ENCODE data around the gene HDGF. TPM values are rescaled to one million over a fixed set of nuclear protein-coding genes. Genes with fewer than 3 reads are reported as not detected.

Gene HDGF
- total and polyA plus RNA-seq, 2 donors (not counting 3 experiments of a cell fraction or from before 2014, with no cell fraction given), result 95.1 to 298 TPM

DNA sequence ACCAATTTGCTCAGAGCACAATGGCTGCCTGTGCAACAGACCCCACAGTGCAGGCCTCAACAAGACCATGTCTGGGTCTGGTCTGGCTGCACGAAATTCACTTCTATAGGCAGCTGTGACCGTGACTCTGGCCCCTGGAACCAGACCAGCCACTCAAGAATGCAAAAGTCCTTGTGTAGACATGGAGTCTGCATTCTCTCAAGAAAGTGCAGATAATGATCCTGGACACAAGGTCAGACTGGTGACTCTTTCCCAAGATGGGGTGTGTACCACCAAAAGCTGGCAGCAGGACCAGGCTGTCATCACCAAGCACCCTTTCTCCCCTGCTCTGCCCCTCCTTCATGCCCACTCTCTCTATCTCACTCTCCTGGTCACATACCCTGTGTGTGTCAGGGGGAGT is 30.3 kb downstream of the HDGF start:
- CTCF ChIA-PET, result interaction anchor here (0.8 to 11.2 kb wide), 7 partner anchors 14 to 142 kb away, joined by 3 to 138 read pairs (median 3); partner anchors contain the start of gene NTRK1
- FAIRE-seq, result no peak

More for the DNA sequence above, 30.3 kb downstream of the HDGF start:
- H4K20me1 ChIP-seq (replicated peaks; ENCODE audit: control insufficient read depth, extremely low read depth, insufficient read depth, low read length), result peaks cover 4% of the 10 kb centered on the region
- no peak overlapping the region for H2AFZ ChIP-seq (ENCODE audit: low read depth, low read length)
- peaks cover 10 to 23% of the 10 kb centered on the region in 2 experiments for H3K36me3 ChIP-seq (ENCODE audit: control insufficient read depth in 2 of 2, extremely low read depth in 1 of 2, insufficient read depth in 2 of 2, low read length in 2 of 2)
- POLR2A ChIA-PET, result no interaction called here
- no peak overlapping the region for H3K27ac ChIP-seq (ENCODE audit: insufficient read depth, low read depth, low read length)
- H3K9me1 ChIP-seq (replicated peaks; ENCODE audit: control insufficient read depth, extremely low read depth, insufficient read depth, low read length), result no peaks in the 10 kb centered on the region
- no peak overlapping the region for H3K4me3 ChIP-seq (replicated peaks in 1 of 3; ENCODE audit: insufficient read depth in 1 of 3, low read depth in 1 of 3, low read length in 3 of 3)
- H3K9me3 ChIP-seq (replicated peaks; ENCODE audit: control insufficient read depth, insufficient read depth, low read length), result no peaks in the 10 kb centered on the region
- no peak overlapping the region for H3K9ac ChIP-seq (replicated peaks; ENCODE audit: extremely low read depth, insufficient read depth, low read length)
- TF ChIP-seq MYC (IDR thresholded peaks at IDR 0.05; ENCODE audit: low read depth, low read length), result no peak
- no peak for TF ChIP-seq POLR2A (IDR thresholded peaks at IDR 0.05; ENCODE audit: low read depth, low read length)
- TF ChIP-seq POLR2AphosphoS5 (IDR thresholded peaks at IDR 0.05; ENCODE audit: insufficient read depth, low read depth, low read length), result no peak
- TF ChIP-seq CTCF (IDR thresholded peaks at IDR 0.05; ENCODE audit: extremely low read depth in 1 of 2, insufficient read depth in 1 of 2, low read depth in 1 of 2, low read length in 2 of 2), result no peak
- no peak for TF ChIP-seq FOS (IDR thresholded peaks at IDR 0.05; ENCODE audit: borderline replicate concordance, insufficient read depth, low read length)
- TF ChIP-seq, protein P1, sequence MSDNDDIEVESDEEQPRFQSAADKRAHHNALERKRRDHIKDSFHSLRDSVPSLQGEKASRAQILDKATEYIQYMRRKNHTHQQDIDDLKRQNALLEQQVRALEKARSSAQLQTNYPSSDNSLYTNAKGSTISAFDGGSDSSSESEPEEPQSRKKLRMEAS (IDR thresholded peaks at IDR 0.05; ENCODE audit: insufficient read depth, insufficient read length), result no peak
- TF ChIP-seq GATA2 (IDR thresholded peaks at IDR 0.05; ENCODE audit: insufficient read depth, insufficient read length, low read depth, low read length), result no peak
- TF ChIP-seq JUN (IDR thresholded peaks at IDR 0.05; ENCODE audit: borderline replicate concordance, insufficient read depth, insufficient read length, low read depth), result no peak
- no peak for TF ChIP-seq EZH2 (IDR thresholded peaks at IDR 0.05; ENCODE audit: borderline replicate concordance, low read depth, low read length, severe bottlenecking)
- BruUV-seq (replicated peaks), result no TSS peak
- DNase-seq (ENCODE audit: low read depth, low spot score), result no peak
- no peaks in the 10 kb centered on the region for H3K27me3 ChIP-seq (ENCODE audit: control insufficient read depth in 2 of 2, insufficient read depth in 2 of 2, low read length in 2 of 2)
- intact Hi-C loops (cut with micrococcal nuclease), result no loop called here
- H3K4me2 ChIP-seq (ENCODE audit: insufficient read depth, low read length), result no peak overlapping the region
- dilution Hi-C loops (cut with MboI; ENCODE audit: extremely low pct_ligation_motif_present, low sequenced_read_pairs), result no loop called here
- H3K4me1 ChIP-seq (ENCODE audit: control insufficient read depth, extremely low read depth, insufficient read depth, low read length), result peaks cover 12% of the 10 kb centered on the region
- H3K79me2 ChIP-seq (ENCODE audit: control insufficient read depth, insufficient read depth, low read length), result peaks cover 34% of the 10 kb centered on the region

All from endothelial cell of umbilical vein (primary cell).